Measurements from ENCODE around the gene SECTM1. TPM values are rescaled to one million over a fixed set of nuclear protein-coding genes. Genes with fewer than 3 reads are reported as not detected.

Gene SECTM1
- total and polyA plus RNA-seq, 9 of the 15 experiments (the other 6 are each of a cell fraction or from before 2014, with no cell fraction given): 0.11 to 0.46 (median 0.18) TPM; not detected in 6

- TF ChIP-seq ESRRA (IDR thresholded peaks at IDR 0.05; ENCODE audit: borderline replicate concordance, low read depth) (peak; percentile 51; the same call in 1 of the 2 replicates), ATF6 (CRISPR knock-in tag; IDR thresholded peaks at IDR 0.05) (peak; percentile 68; the same call in 1 of the 2 replicates), CC2D1A (IDR thresholded peaks at IDR 0.05) (peak; percentile 95), LEF1 (IDR thresholded peaks at IDR 0.05) (peak; percentile 94; the same call in 1 of the 2 replicates), BACH1 (tag; IDR thresholded peaks at IDR 0.05) (peak; percentile 71), ZNF384 (IDR thresholded peaks at IDR 0.05; ENCODE audit: low read depth, low read length) (no peak), ZBTB8A (IDR thresholded peaks at IDR 0.05; ENCODE audit: partially characterized antibody) (no peak), LARP7 (IDR thresholded peaks at IDR 0.05) (no peak), RAD21 (CRISPR knock-in tag; conservative IDR thresholded peaks at IDR 0.05 in 1 of 2, IDR thresholded peaks at IDR 0.05 in 1 of 2) (no peak), SMARCA5 (IDR thresholded peaks at IDR 0.05) (peak; percentile 69), ERF (CRISPR knock-in tag; IDR thresholded peaks at IDR 0.05) (peak; percentile 75), FOSL1 (tag; conservative IDR thresholded peaks at IDR 0.05) (peak; percentile 86), TAF1 (IDR thresholded peaks at IDR 0.05; ENCODE audit: control insufficient read depth, extremely low read depth, insufficient read depth, low read length, severe bottlenecking) (peak; percentile 23), ZNF407 (IDR thresholded peaks at IDR 0.05; ENCODE audit: low read depth) (no peak), THRA (IDR thresholded peaks at IDR 0.05) (no peak)
Observed at GRCh38 chr17:82345151-82345976, 11.8 kb upstream of the SECTM1 start (continued).
